Medulla oblongata (tissue), 1 donor: ENCODE results near the gene MMP8.
"Not testable (repeated sequence)": the region's sequence is repeated elsewhere in the genome, so short reads cannot be mapped to it uniquely, and the experiment has no call there.

Experiments used
- DNase-seq: peaks from one replicate; pipeline ENCODE4 v3.0.0-alpha.2; 2015; ENCODE audit errors: extremely low spot score

The MMP8 gene, protein sequence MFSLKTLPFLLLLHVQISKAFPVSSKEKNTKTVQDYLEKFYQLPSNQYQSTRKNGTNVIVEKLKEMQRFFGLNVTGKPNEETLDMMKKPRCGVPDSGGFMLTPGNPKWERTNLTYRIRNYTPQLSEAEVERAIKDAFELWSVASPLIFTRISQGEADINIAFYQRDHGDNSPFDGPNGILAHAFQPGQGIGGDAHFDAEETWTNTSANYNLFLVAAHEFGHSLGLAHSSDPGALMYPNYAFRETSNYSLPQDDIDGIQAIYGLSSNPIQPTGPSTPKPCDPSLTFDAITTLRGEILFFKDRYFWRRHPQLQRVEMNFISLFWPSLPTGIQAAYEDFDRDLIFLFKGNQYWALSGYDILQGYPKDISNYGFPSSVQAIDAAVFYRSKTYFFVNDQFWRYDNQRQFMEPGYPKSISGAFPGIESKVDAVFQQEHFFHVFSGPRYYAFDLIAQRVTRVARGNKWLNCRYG

DNA sequence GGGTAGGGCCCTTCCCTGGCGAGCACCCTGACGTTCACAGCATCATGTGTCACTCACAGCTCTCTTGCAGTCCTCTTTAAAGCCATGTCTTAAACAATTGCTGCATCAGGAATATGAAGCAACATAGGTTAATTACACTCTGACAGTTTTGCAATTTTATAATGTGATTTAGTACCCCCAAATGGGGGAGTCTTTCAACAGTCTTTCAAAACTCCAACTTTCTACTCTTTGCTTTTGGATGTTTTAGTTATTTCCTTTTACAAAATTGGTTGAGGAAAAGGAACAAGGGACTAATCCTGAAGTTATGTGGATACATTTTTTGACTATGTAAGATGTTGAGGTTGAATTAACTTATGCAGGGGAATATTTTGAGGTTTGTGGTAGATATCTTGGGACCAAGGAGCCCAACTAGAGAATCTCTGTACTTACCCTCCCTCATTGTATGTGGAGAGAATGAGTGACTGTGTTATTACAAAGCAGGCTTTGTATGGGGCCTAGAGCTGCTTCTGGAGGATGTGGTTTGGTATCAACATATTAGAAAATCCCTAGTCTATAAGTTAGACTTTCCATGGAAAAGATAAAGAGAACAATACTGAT is at the start of gene MMP8:
Gene MMP8 (minus strand): TSS at position 51 of the 597 bp plus-strand sequence. CDS start 99 bp downstream, outside the sequence.
- peak; percentile 42 for DNase-seq

DNA sequence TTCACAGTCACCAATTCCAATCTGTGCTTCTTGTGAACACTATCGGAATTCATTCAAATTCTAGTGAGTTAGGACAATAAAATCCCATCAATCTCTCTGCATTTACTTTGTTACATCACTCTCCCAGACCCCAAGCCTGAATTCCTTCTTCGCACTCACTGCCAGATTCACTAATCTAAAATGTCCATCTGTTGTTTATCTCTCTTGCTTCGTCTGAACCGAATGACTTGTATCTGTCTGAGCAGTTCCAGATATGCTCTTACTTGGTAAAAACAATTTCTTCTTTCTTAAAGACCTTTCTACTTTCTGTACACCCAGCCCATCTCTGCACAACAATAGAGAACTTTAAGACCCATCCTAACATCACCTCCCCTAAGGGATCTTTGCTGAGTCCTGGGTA is 48.6 kb upstream of the MMP8 start:
- no peak for DNase-seq

DNA sequence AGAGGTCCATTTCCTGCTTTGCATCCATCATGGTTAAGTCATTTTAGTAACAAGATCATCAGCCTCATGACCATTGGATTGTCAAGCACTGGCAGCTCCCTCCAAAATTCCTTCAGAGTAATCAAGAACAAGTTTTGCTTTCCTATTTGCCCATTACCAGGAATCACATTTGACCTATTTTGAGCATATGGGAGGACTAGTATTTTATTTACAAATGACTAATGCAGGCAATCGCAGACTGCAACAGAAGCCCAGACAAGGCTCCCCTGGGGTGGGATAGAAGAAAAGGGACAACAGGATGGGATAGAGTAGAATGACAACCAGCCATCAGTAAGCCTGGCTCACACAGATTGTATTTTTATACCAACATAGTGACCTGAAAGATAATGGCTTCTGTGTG is 46.6 kb upstream of the MMP8 start:
- no peak for DNase-seq

DNA sequence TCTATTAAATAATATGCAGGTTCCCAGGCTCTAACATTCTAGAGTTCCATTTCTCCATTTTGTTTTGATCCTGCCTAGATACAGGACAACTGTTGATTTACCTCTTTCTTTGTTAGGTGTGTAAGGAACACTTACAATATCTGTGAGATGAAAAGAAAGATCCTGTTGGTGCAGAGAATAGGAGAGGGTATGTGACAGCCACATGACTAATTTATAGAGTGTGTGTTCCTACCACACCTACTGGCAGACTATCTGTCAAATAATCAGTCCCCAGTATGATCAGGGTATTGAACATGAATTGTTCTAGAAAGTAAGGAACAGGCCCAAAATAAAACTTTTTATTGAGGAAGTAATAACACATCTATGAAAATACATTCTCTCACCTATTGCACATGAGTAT is 45.4 kb upstream of the MMP8 start:
- no peak for DNase-seq

DNA sequence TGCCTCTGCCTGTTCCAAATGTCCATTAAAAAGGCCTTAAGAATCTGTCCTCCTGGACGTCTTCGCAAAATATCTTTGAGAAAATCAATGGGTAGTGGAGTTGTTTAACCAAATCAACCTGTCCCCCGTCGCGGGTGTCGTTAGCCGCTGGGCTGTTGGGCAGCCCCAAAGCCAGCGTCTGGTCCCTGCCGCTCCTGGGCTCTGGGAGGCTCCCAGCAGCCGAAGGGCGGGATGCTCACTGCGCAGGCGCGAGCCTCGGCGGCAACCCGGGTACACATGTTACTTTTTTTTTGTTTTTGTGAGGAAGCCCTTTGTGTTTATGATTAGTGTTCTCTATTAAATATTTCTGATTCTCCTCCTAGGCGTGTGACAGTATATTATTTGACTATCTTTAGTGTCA is 43.0 kb upstream of the MMP8 start:
- no peak for DNase-seq

DNA sequence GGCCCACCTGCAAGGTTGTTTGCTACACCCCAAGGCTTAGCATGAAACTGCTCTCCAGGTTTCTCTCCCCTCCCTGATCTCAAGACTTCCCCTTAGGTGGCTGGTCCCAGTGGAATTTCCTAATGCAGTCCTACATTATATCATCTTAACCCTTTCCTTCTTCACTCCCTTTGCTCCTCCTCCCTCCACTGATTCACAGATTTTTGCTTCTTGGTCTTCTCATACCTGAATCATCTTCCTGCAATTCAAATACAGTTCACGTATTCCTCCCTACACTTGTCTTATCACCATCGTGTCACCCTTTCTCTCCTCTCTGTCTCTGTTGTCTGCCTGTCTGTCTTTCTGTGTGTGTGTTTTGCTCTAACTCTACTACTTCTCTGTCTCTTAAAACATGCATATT is 38.7 kb upstream of the MMP8 start:
- DNase-seq, result no peak

DNA sequence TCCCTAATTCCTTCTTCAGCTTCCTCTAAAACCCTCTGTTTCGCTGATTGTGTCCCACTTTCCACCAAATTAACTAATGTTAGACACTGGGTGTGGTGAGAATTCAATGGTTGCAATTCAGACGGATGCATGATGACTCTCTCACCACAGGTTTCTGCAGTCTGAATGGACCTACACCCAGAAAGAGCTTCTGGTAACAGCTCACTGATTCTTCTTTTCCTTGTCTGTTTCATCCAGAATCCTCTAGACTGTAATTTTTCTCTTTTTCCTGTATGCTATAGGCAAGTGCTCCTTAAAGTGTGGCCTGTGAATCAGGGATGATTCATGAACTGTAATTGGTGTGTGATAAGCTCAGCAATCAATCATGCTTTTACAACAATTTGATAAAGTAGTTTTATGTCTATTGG is 37.6 kb upstream of the MMP8 start:
- DNase-seq, result no peak

DNA sequence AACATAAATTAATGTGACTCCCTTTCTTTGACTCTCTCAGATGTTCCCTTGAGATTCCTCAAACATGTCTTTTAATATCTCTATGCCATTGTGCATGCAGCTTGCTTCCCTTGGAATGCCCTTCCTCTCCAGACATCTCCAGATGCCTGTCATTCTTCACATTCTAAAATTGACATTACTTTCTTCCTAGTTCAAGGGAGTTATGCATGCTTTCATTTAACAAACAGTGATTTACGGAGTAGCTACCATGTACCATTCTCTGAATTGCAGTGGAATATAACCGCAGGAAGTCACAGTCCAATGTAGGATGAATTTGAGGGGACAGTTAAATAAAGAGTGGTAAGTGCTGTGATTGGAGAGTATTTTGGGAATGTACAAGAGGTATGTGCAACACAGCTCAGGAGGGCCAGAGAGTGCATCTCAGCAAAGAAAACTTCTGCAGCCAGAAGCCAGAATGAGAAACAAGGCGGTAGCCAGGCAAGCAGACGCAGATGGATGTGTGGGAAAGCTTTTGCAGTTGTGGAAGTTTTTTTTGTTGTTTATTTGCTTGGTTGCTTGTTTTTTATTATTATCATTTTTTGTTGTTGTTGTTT is 37.0 kb upstream of the MMP8 start:
- no peak for DNase-seq

DNA sequence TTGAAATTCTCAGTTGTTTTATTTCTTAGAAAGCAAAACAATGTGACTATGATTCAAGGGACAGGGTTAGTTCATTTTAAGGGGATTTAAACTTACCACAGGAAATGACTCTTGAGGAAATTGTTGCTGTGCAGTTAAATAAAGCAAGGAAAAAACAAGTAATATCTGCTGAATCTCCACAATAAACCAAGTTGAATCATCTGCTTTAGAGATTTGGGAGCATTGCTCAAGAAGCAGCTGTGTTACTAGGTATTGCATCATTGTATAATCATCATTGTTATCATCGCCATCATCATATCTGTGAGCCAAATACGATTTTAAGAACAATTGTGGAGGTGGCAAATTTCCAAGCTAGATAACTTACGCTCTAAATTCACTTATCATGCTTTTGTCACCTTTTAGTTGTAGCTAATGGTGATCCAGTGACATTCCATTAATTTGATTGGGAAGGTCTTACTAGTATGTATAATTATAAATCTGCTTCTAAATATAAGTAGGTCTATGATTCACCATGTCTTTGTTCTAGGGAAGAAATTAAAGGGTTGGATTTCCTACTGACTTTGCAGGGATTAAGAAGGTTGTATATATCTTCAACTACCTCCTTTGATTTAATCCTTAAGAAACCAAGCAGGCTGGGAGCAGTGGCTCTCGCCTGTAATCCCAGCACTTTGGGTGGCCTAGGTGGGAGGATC is 35.7 kb upstream of the MMP8 start:
- DNase-seq, result no peak

DNA sequence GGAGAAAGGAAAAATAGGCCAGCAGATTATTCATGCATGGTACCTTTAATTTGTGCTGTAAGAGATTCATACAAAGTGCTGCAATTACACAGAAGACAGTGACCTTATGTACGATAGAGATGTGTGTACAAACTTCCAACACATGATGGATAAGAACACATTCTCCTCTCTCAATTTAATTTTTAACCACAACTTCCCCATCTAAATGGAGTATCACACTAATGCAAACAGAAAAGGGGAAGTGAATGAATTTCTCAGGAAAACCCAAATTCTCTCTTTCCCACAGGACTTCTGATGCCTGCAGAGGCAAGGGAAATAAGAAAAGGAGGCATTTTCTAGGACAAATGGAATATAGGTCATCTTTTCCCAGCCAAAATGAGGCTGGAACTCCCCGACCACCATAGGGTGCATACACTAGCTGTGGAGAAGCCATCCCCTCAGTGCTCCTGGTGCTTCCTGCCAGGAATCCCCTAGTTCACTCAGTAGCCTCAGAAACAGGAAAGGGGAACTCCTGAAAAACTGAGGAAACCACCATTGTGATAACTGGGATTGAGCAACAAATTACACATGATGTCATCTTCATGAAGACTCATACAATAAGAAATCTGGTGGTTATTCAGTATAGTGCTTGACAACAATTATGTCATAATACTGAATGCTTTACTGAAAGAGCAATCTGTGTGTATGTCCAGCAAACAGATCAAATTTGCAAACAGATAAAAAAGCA is 33.2 kb upstream of the MMP8 start:
- peak; percentile 8 for DNase-seq

DNA sequence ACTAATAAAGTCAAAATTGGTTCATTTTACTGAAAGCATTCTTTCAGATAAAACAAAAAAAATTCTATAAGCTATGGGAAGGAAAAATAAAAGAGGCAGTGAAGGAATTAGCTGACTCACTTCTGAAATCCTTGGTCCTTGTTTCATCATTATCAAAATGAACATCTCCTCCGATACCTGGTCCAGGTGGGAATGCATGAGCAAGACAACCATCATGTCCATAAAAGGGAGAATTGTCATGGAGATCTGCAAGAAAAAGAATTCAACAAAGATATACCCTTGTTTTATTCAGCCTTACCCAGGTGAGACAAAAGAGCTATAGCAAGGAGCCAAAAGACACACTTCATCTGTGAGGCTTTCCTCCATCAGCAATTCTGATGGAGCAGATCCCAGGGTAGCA is 28.5 kb upstream of the MMP8 start:
- no peak for DNase-seq

DNA sequence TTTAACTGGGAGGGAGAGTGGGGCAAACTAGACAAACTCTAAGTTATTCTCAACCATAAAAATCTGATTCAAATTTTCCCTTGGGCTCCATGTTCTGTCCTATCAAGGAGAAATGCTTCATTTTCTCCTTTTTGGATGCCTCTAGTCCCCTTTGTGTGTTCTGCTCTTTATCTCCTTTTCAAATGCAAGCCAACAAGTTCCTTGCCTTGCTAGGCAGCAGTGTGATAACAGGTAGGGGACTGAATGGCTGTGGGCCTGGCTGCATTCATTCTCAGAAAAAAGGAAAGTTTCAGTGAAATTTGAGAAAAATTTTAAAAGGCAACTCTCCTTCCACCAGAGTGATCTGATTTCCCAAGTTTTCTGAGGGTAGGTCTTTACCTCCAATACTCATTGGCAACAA is 26.9 kb upstream of the MMP8 start:
- no peak for DNase-seq

DNA sequence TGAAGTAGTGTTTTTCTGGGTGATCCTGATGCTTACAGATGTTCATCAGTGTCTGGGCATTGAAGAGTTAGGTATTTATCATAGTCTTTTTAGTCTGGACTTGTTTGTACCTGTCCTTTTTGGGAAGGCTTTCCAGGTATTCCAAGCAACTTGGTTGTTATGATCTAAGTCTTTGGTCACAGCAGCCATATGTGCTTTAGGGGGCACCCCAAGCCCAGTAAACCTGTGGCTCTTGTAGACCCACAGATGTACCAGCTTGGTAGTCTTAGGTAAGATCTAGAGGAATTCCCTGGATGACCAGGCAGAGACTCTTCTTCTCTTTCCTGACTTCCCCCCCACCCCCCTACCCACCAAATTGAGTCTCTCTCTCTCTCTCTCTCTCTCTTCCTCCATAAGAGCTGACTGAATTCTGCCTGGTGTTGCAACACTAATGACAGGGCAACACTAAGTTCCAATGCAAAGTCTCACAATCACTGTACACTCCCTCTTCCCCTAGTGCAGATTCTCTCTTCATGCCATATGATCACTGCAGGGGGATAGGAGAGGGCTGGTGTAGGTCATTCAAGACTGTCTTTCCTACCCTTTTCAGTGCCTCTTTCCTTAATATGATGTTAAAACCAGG is 24.5 kb upstream of the MMP8 start:
- no peak for DNase-seq

DNA sequence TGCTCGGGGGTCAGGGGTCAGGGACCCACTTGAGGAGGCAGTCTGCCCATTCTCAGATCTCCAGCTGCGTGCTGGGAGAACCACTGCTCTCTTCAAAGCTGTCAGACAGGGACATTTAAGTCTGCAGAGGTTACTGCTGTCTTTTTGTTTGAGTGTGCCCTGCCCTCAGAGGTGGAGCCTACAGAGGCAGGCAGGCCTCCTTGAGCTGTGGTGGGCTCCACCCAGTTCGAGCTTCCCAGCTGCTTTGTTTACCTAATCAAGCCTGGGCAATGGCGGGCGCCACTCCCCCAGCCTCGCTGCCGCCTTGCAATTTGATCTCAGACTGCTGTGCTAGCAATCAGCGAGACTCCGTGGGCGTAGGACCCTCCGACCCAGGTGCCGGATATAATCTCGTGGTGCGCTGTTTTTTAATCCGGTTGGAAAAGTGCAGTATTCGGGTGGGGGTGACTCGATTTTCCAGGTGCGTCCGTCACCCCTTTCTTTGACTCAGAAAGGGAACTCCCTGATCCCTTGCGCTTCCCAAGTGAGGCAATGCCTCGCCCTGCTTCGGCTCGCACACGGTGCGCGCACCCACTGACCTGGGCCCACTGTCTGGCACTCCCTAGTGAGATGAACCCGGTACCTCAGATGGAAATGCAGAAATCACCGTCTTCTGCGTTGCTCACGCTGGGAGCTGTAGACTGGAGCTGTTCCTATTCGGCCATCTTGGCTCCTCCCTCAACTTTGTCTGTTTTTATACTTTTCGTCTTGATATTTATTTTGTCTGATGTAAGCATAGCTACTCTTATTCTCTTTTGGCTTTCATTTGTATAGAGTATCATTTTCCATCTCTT is 22.2 kb upstream of the MMP8 start:
- not testable (repeated sequence) for DNase-seq

DNA sequence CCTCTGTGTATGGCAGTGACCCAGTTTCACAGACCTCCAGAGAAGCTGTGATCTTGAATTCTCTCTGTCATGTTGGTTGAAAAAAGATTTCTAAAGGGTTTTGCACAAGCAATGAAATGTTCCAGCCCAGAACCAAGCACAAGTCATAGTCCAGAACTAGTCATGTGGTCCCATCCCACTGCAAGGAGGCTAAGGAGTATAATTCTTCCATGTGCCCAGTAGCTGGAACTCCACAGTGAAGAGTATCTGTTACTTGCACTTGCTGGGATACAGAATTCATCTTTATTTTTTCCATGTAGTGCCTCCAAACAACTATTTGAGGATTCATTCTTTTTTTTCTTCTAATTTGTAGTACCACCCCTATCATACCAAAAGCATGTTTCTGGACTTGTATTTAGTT is 9.9 kb upstream of the MMP8 start:
- DNase-seq, result no peak

DNA sequence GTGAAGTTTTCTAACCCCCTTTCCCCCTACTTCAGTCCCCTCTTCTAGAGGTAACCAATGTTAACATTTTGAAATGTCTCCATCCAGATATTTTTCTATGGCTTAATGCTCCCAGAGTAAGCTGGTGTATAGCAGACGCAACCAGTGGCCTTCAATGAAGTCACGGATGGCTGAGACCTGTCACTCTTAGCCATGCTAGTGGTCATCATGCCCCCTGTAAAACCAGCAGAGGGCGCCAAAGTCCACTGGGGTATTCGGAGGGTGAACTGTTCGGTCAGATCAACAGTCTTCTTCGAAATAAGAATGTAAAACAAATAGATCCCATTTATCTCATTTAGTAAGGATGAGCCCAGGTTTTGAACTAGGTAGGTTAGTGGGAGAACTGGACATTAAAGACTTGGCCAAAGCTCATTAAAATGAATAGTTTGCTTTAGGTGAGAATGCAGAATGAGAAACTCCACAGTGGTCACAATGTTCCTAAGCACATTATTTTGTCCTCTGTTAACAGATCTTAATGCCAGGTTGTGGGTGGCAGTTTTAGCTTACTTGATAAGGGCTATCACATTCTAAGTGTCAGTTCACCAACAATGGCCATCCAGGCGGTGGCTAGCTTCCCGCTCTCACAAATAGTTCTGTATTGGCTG is 8.6 kb upstream of the MMP8 start:
- DNase-seq, result peak; percentile 12

DNA sequence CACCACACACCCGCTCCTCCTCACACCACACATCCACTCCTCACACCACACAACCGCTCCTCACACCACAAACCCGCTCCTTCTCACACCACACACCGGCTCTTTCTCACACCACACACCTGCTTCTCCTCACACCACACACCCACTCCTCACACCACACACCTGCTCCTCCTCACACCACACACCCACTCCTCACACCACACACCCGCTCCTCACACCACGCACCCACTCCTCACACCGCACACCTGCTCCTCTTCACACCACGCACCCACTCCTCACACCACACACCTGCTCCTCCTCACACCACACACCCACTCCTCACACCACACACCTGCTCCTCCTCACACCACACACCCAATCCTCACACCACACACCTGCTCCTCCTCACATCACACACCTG is 6.2 kb upstream of the MMP8 start:
- not testable (repeated sequence) for DNase-seq

DNA sequence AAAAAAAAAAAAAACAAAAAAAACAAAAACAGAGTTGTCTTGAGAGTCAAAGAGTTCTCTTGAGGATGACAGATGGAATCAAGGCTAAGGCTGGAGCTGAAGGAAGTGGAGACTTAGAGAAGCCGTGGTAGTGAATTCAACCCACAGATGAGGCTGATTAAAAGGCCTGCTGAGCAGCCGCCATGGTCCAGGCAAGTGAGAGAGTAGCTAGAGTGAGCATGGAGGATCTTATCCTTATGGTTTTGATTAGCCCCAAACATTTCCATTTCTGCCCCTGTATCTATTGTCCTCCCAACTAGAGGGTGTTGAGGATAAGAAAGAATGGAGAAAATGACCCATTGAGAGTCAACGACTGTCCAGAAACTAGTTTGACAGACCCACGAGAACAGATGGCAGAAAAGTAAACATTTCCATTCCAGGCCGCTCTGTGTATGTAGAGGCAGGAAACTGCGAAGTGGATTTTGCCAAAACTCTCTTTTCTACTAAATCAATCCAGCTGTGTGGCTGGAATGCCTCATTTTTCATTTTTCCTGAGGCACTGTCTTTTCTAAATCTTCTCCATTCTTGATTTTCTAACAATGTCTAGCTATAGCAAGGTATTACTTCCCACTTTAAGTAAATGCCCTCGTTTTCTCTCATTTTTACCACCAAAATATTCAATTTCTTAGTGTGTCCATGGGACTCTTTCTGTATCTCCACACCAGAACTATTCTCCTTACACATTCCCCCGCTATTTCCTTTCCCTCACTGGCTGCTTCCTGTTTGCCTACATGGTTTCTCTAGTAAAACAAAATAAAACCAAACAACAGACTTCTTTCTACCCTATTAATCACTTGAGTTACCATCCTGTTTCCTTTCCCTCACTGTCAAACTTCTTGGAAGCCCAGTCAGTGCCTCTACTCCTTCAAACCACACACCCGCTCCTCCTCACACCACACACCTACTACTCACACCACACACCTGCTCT is 5.4 kb upstream of the MMP8 start:
- no peak for DNase-seq

DNA sequence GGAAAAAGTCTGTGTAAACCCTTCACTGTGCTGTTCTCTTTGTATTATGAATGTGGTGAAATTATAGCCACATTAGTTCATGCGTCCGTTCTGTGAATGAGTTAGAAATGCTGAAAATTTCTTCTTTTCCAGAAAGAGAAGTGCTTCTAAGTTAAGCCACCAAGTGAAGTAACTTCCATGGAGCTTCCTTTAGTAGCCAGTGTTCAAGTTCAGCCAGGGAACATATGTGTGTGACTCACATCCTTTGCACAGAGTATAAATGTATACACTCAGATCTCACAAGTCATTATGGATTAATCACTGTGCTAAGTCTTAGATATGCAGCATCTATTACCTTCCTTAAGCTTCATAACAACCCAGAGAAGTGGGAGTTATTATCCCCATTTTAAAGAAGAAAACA is 3.1 kb upstream of the MMP8 start:
- no peak for DNase-seq
